GM18873 (cell line): ENCODE measurements around the gene IMPDH1.
A peak's percentile ranks its signal among the peaks of the same experiment; 100 is the strongest.
"Not testable (repeated sequence)": the region's sequence is repeated elsewhere in the genome, so short reads cannot be mapped to it uniquely, and the experiment has no call there.

Experiments used
- ATAC-seq: cut with Tn5 transposase; IDR thresholded peaks from one replicate; pipeline ENCODE4 v1.9.1; 2021; ENCODE audit warnings: mild to moderate bottlenecking, moderate library complexity, moderate number of reproducible peaks; ENCODE audit not compliant: unreplicated experiment, low FRiP score

Gene IMPDH1

DNA sequence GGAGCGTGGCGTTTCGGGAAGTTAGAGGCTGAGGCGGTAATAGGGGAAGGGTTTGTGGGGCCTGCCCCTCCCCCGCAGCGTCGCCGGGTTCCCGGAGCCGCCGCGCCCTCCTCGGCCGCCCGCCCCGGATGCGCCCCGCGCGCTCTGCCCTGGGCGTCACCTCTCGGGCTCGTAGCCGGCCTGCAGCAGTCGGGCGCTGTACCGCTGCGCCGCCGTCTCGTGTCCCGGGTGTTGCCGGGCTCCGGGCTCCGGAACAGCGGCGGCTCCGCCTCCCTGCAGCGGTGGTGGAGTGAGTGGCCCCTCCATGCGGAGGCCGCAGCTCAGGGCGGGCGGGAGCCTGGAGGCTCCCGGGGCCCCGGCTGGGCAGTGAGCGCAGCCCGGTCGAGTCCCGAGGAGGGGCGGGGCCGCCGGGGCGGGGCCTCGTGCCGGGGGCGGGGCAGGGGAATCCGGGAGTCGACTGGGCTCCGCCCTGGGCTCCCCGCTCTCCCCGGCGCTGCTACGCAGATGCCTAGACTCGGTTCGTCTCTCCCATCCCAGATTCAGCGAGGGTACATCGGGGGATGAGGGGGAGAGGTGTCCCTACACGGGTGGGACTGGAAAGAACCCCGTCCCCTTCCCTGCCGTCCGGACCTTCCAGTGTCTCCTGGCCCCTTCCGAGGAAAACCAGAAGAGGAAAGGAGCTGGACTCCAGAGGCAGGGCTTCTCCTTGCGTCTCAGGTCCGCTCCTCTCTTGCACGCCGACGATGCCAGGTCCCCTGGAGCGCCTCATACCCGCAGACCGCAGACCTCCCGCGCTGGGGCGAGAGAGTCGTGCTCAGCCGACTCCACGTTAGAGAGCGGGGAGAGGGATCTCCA lies at the start of gene IMPDH1:
IMPDH1 (minus strand) TSS at position 387 of the 855 bp plus-strand sequence; CDS start at position 306, 81 bp downstream.
- ATAC-seq, result peak; percentile 57

DNA sequence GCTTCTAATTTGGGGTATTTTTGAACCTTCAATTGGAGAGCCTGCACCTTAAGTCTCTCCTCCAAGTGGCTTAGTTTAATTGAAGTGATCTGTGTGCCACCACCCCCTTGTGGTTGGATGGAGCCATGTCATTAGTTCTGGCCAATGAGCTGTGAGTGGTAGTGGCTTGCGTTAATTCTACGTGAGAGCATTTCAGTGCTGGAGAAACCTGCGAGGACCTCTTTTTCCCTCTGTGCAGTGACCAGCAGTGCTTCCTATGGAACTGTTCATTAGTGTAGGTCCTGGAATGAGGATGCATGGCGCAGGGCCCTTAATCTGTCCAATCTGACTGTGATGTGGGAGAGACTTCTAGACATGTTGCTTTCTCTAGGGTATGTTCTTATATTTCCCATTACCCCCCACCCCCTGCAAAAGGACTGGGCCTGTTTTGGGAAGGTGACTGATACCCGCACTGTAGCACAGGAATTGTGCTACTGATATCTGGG lies 49.7 kb upstream of the IMPDH1 start:
- peak; percentile 36 for ATAC-seq

DNA sequence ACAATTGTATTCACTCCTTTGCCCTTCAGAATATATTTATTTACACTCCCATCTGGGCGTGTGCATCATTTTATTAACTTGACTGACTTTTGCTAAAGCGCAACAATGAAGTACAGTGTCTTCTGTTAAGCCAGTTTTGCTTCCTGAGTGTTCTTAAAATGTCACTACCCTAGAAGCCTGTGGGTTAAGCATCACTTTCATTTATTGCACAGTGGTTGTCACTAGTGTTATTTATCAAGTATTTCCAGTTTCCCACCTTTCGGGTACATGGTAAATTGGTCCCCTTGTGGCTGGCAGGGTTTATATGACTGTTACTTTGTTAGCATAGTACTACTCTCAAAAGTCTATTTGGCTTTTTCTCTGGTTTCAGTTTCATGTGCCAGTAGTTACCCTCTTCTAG lies 49.2 kb upstream of the IMPDH1 start:
- ATAC-seq, result peak; percentile 27

DNA sequence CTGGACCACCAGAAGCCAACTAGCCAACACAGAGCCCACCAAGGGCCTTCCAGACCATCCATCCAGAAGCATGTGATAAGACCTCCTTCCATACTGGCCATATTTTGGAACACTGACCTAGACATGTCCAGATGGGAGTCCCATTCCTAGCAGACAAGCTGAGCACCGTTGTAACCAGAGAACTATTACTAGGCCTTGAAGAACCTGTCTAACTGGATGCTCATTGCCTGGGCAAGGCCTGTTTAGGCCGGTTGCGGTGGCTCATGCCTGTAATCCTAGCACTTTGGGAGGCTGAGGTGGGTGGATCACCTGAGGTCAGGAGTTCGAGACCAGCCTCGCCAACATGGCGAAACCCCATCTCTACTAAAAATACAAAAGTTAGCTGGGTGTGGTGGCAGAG lies 47.6 kb upstream of the IMPDH1 start:
- not testable (repeated sequence) for ATAC-seq

DNA sequence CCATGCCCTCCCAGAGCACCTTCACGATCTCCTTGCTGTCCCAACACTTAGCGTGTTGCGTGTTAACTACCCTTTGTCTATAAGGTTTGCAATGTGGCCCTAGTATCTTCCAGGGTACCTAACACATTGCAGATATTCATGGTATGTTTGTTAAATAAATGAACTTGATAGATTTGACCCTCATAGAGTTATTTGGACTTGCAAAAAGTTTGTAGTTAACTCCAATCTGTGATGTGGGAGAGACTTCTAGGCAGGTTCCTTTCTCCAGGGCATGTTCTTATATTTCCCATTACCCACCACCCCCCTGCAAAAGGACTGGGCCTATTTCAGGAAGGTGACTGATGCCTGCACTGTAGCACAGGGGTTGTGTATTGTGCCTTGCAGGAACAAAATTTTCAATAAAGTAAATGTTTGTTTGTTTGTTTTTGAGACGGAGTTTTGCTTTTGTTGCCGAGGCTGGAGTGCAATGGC lies 46.5 kb upstream of the IMPDH1 start:
- ATAC-seq, result no peak

- ATAC-seq, result peak; percentile 70
These were observed 45.9 kb upstream of the IMPDH1 start, which contains the start of gene HILPDA for GRCh38 chr7:128455543-128456254. Gene HILPDA (plus strand): TSS chr7:128455878. CDS start chr7:128457269, 1,391 bp downstream.

- no peak for ATAC-seq
These were observed 45.2 kb upstream of the IMPDH1 start for GRCh38 chr7:128454808-128455542.

DNA sequence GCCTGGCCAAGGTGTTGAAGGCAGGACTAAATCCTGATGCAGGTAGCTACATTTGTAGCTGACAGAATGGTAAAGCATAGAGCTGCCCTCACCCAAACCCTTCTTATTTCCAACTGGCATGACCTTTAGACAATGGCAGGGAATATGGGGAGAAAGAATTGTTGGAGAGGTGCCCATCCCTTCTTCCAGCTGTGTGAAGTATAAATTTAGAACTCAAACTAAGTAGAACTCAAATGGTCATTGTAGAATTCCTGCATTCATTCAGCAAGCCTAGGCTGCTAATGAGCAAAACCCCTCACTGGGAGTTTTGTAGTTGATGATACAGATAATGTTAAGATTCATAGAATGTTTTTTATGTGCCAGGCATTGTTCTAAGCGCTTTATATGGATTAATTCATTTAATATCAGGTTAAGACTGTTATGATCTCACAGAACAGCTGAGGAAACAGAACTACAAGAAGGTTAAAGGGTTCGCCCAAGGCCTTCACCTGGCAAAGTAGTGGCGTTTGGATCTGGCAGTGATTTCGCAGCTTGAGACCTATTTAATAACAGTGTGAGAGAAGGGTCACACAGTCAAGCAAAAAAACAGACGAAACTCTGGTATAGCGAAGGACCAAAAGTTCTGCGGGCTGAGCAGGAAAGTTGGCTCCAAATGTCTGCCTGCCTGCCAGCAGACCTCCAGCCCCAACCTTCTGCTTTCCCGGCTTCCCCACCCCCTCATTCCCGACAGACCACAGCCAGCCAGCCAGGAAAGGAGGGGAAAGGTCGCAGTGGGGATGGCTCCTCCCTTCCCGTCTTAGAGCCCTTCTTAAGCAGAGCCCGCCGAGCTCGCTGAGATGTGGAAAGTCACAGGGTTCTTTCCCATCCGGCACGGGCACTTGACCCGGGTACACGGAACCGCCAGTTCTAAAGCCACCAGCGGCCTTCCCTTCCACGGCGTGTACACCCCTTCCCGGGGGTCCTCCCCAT lies 44.3 kb upstream of the IMPDH1 start:
- no peak for ATAC-seq

GRCh38 chr7:128452552-128452951 lies 42.8 kb upstream of the IMPDH1 start:
- no peak for ATAC-seq

DNA sequence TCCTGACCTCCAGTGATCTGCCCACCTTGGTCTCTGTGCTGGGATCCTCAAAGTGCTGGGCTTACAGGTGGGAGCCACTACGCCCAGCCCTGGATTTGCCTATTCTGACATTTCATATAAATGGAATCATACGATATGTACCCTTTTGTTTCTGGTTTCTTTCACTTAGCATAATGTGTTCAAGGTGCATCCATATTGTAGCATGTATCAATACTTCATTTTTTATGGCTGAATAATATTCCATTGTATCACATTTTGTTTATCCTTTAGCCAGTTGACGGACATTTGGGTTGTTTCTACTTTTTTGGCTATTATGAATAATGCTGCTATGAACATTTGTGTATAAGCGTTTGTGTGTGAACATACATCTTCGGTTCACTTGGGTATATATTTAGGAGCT lies 41.1 kb upstream of the IMPDH1 start:
- ATAC-seq, result no peak

DNA sequence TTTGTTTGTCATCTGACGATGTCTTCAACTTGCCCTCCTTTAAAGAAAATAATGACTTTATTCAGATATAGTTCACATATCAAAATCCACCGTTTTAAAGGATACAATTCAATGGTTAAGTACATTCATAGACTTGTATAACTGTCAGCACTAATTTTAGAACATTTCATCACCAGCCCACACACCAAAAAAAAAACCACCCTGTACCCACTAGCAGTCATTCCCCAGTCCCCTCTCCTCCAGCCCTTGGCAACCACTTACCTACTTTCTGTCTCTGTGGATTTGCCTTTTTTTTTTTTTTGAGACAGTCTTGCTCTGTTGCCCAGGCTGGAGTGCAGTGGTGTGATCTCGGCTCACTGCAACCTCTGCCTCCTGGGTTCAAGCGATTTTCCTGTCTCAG lies 40.6 kb upstream of the IMPDH1 start:
- no peak for ATAC-seq

- ATAC-seq, result no peak
These were observed 39.0 kb upstream of the IMPDH1 start for GRCh38 chr7:128448751-128449302.

GRCh38 chr7:128447941-128448564 lies 38.3 kb upstream of the IMPDH1 start:
- ATAC-seq, result no peak

DNA sequence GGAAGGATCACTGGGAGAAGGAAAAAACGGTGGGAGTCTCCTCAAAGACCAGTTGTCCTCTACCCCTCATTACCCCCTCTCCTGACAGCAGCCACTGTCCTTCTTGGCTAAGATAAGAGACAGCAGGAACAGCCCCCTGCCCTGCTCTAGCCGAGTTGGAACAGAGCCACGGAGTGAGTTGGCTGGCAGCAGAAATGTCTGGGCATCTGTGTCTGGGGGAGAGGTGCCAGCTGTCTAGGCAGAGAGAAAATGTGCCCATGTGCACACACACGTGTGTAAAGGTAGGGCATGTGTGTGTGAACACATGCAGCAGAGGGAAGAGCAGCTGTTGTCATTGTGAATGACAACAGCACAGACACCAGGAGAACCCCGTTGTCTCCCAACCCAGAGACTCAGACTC lies 36.5 kb upstream of the IMPDH1 start:
- no peak for ATAC-seq

DNA sequence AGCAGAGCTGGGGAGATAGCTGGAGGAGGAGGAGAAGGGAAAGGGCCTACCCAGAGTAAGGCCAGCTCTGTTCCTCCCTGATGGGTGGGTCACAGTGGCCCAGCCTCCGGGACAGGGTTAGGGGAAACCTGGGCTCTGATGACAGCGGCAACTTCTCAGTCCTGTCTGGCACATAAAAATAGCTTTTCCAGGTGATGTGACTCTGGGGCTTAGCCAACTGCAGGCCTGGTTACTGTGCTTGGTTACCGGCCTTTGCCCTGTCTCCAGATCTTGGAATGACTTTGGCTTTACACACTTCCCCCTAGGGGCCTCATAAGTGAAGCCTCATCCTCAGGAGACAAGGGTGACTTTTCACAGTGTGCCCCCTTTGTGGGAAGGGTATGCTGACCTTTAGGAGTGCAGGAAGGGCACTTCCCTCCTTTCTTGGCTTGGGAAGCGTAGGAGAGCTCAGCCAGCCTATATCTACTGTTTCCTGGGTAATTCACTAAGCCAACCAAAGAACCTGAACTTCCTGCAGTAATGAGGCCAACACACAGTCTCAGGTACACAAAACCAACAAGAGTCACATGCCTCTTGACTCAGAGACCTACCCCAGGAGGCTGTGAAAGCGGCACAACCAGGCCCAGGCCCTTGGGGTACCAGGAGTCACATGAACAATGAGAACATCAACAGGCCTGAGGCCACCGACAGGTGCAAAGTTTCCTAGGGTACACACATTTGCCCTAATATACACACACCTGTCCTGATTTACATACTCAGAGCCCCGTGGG lies 34.2 kb upstream of the IMPDH1 start:
- ATAC-seq, result no peak

- no peak for ATAC-seq
These were observed 32.6 kb upstream of the IMPDH1 start for GRCh38 chr7:128442356-128442755.

DNA sequence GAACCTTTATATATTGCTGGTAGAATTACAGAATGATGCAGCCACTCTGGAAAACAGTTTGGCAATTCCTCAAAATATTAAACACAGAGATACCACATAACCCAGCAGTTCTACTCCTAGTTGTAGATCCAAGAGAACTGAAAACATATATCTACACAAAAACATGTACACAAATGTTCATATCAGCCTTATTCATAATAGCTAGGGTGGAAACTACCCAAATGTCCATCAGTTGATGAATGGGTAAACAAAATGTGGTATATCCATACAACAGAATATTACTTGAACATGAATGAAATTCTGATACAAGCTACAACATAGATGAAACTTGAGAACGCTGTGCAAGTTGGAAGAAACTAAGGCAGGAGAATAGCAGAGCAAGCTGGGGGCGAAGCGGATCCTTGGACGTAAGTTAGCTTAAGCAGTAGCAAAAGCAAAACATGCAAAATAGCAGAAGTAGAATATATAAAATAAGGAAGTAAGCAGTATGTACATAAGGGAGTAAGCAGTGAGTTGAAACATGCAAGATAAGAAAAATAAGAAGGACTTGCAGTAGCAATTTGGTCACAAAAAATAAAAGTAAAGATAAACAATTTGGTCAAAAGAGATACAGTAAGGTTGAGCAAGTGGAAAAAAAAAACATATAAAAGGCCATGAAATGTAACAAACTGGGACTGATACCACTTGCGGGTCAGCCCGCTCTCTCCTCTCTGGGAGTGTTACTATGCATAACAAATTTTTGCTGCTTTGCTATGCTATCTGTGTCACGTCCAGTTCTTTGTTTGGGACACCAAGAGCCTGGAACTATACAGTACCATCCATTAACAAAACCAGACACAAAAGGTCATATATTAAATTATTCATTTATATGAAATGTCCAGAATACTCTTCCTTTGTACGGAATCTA lies 27.9 kb upstream of the IMPDH1 start:
- no peak for ATAC-seq
